ENCODE results near the gene HIVEP1. TPM values are rescaled to one million over a fixed set of nuclear protein-coding genes. Genes with fewer than 3 reads are reported as not detected.

The HIVEP1 gene
- polyA plus RNA-seq, 1 of the 3 experiments (the other 2 are of a cell fraction): 7.7 TPM

- Histone ChIP-seq H3F3A (replicated peaks; ENCODE audit: insufficient read depth) (no peaks in the 10 kb centered on the region), H3K27ac (ENCODE audit: low read depth in 2 of 2, low read length in 1 of 2) (no peak overlapping the region), H3K4me3 (ENCODE audit: low read depth in 2 of 2, low read length in 1 of 2) (no peak overlapping the region), H3K4me2 (no peak overlapping the region), H3K9ac (no peak overlapping the region), H4K20me1 (ENCODE audit: insufficient read depth) (no peaks in the 10 kb centered on the region), H3K9me2 (no peaks in the 10 kb centered on the region), H3K27me3 (ENCODE audit: insufficient read depth) (no peaks in the 10 kb centered on the region), H3K36me3 (replicated peaks in 1 of 2; ENCODE audit: control insufficient read depth in 1 of 2, insufficient read depth in 2 of 2, low read length in 1 of 2) (no peaks in the 10 kb centered on the region), H3K4me1 (ENCODE audit: control insufficient read depth in 1 of 2, insufficient read depth in 2 of 2, low read depth in 1 of 2, low read length in 1 of 2) (no peaks in the 10 kb centered on the region), H3K79me2 (ENCODE audit: insufficient read depth) (no peaks in the 10 kb centered on the region), H3K9me3 (no peaks in the 10 kb centered on the region), H2AFZ (ENCODE audit: low read depth) (no peak overlapping the region)
- POLR2A ChIA-PET: no interaction called here
- WGBS (ENCODE audit: low lambda C conversion rate): 81% methylated on average over 7 of the region's 7 CpGs
- DNase-seq: no peak
- TF ChIP-seq USF2 (IDR thresholded peaks at IDR 0.05; ENCODE audit: borderline replicate concordance, low read depth, low read length) (no peak), FOXJ3 (CRISPR knock-in tag; IDR thresholded peaks at IDR 0.05) (no peak), RAD21 (IDR thresholded peaks at IDR 0.05; ENCODE audit: low read length) (no peak), TEAD4 (IDR thresholded peaks at IDR 0.05; ENCODE audit: borderline replicate concordance, insufficient read depth) (no peak)
- CTCF ChIA-PET: no interaction called here
These were observed 178.1 kb downstream of the HIVEP1 start for GRCh38 chr6:12190252-12190651.

GRCh38 chr6:12196326-12196936, 184.3 kb downstream of the HIVEP1 start:
- ChIA-PET CTCF (interaction anchor here (0.9 kb wide), 1 partner anchor 37 kb away, joined by 3 read pairs; no protein-coding TSS in a partner anchor), POLR2A (no interaction called here)
- Histone ChIP-seq H3K36me3 (replicated peaks in 1 of 2; ENCODE audit: control insufficient read depth in 1 of 2, insufficient read depth in 2 of 2, low read length in 1 of 2) (no peaks in the 10 kb centered on the region), H3K4me3 (ENCODE audit: low read depth in 2 of 2, low read length in 1 of 2) (no peak overlapping the region), H3K9me3 (no peaks in the 10 kb centered on the region), H3K4me2 (no peak overlapping the region), H3K27ac (ENCODE audit: low read depth in 2 of 2, low read length in 1 of 2) (no peak overlapping the region), H3K9me2 (no peaks in the 10 kb centered on the region), H3K27me3 (ENCODE audit: insufficient read depth) (no peaks in the 10 kb centered on the region), H3K9ac (no peak overlapping the region), H4K20me1 (ENCODE audit: insufficient read depth) (no peaks in the 10 kb centered on the region), H3K79me2 (ENCODE audit: insufficient read depth) (no peaks in the 10 kb centered on the region), H3K4me1 (ENCODE audit: control insufficient read depth in 1 of 2, insufficient read depth in 2 of 2, low read depth in 1 of 2, low read length in 1 of 2) (no peaks in the 10 kb centered on the region; a peak in 1 of 4 replicates), H2AFZ (ENCODE audit: low read depth) (no peak overlapping the region), H3F3A (replicated peaks; ENCODE audit: insufficient read depth) (no peaks in the 10 kb centered on the region)
- TF ChIP-seq SMC3 (IDR thresholded peaks at IDR 0.05; ENCODE audit: low read depth, low read length) (no peak), GATA2 (CRISPR knock-in tag; IDR thresholded peaks at IDR 0.05) (no peak), TEAD4 (IDR thresholded peaks at IDR 0.05; ENCODE audit: borderline replicate concordance, insufficient read depth) (no peak), NFIC (IDR thresholded peaks at IDR 0.05; ENCODE audit: borderline replicate concordance) (peak; percentile 28; the same call in 1 of the 2 replicates), MEF2A (IDR thresholded peaks at IDR 0.05; ENCODE audit: borderline replicate concordance, low read depth) (no peak), ELF1 (IDR thresholded peaks at IDR 0.05) (no peak), TCF12 (IDR thresholded peaks at IDR 0.05) (no peak), MXI1 (IDR thresholded peaks at IDR 0.05; ENCODE audit: low read depth, low read length) (no peak)
- WGBS (ENCODE audit: low lambda C conversion rate): 80% methylated on average over 6 of the region's 6 CpGs
- no peak for DNase-seq

DNA sequence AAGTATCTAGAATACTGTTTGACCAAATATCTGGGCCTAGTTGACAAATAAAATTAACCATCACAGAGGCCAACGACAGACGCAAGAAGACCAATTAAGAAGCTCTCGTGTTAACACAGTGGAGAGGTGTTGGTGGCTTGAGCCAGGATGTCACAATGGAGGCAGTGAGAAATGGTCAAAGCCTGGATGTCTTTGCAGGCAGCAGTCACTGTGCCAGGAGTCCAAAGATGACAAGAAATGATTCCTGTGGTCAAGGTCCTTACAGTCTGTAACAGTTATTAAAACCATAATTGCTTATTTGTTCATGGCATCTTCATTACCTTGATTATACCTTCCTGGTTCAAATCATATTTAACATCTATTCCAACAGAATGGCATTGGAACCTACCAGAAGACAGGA, 186.7 kb downstream of the HIVEP1 start:
- Histone ChIP-seq H3K9ac (no peak overlapping the region), H3K27ac (ENCODE audit: low read depth in 2 of 2, low read length in 1 of 2) (no peak overlapping the region), H3K4me3 (ENCODE audit: low read depth in 2 of 2, low read length in 1 of 2) (no peak overlapping the region), H3K27me3 (ENCODE audit: insufficient read depth) (no peaks in the 10 kb centered on the region), H3F3A (replicated peaks; ENCODE audit: insufficient read depth) (no peaks in the 10 kb centered on the region), H3K9me2 (no peaks in the 10 kb centered on the region), H3K9me3 (no peaks in the 10 kb centered on the region), H2AFZ (ENCODE audit: low read depth) (no peak overlapping the region), H4K20me1 (ENCODE audit: insufficient read depth) (no peaks in the 10 kb centered on the region), H3K4me2 (no peak overlapping the region), H3K4me1 (ENCODE audit: control insufficient read depth in 1 of 2, insufficient read depth in 2 of 2, low read depth in 1 of 2, low read length in 1 of 2) (no peaks in the 10 kb centered on the region; a peak in 1 of 4 replicates), H3K79me2 (ENCODE audit: insufficient read depth) (no peaks in the 10 kb centered on the region), H3K36me3 (replicated peaks in 1 of 2; ENCODE audit: control insufficient read depth in 1 of 2, insufficient read depth in 2 of 2, low read length in 1 of 2) (no peaks in the 10 kb centered on the region)
- ChIA-PET CTCF (no interaction called here), POLR2A (no interaction called here)
- 96% methylated on average over 3 of the region's 3 CpGs for WGBS (ENCODE audit: low lambda C conversion rate)
- DNase-seq: no peak
- no peak for TF ChIP-seq EP300 (IDR thresholded peaks at IDR 0.05; ENCODE audit: borderline replicate concordance in 1 of 2, low read depth in 1 of 2, low read length in 1 of 2)
- no peak for TF ChIP-seq MXI1 (IDR thresholded peaks at IDR 0.05; ENCODE audit: low read depth, low read length)
- TF ChIP-seq SIN3A (IDR thresholded peaks at IDR 0.05; ENCODE audit: borderline replicate concordance, low read depth, low read length): no peak
- no peak for TF ChIP-seq FOXM1 (IDR thresholded peaks at IDR 0.05; ENCODE audit: low read depth)
- TF ChIP-seq SMC3 (IDR thresholded peaks at IDR 0.05; ENCODE audit: low read depth, low read length): no peak
- TF ChIP-seq NRF1 (IDR thresholded peaks at IDR 0.05; ENCODE audit: low read depth, low read length): no peak
- TF ChIP-seq YY1 (IDR thresholded peaks at IDR 0.05; ENCODE audit: low read depth): no peak
- TF ChIP-seq TCF12 (IDR thresholded peaks at IDR 0.05): no peak
- no peak for TF ChIP-seq PBX3 (IDR thresholded peaks at IDR 0.05)

Data from SK-N-SH (cell line).